Measurements from ENCODE around the gene MAP1LC3B2.
"Not testable (repeated sequence)": the region's sequence is repeated elsewhere in the genome, so short reads cannot be mapped to it uniquely, and the experiment has no call there.

MAP1LC3B2 gene

DNA sequence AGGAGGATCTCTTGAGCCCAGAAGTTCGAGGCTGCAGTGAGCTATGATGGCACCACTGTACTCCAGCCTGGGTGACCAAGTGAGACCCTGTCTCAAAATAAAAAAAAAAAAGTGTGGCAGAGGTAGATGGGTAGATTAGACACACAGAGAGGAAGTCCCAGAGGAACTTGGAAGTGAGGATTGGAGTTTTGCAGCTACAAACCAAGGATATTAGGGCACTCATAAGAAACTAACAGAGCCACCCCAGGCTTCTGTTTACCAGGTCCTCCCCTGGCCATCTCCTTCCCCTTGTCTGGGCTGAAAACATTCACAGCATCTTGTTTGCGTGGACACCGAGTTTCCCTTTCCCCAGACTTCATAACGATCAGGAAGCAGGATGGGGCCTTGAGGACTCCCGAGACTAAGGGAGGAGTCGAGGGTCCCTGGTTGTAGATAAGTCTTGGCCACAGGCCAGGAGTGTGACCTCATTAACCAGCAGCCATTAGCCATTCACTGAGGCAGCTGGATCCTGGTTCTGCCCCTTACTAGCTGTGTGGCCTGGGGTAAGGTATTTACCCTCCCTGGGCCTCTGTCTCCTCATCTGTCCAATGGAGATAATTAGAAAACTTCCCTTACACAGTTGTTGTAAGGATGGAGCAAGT is 2.1 kb downstream of the MAP1LC3B2 start:
- no peak for DNase-seq (ENCODE audit: low read depth)

DNA sequence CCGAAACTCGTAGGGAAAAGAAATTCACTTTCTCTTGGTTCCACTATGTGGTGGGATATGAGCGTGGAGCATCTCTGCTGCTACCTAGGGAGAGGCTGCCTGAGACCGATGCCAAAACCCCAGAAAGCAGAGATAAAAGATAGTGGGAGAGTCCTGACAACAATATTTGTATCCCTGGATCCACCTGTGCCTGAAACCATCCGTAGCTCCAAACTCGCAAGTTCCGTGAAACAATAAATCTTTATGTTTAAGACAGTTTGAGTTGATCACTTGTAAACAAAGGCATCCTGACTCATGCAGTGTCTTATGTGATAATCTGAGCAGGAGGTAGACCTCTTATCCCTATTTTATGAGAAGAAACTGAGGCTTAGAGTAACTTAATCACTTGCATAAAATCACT is 2.9 kb downstream of the MAP1LC3B2 start:
- no peak for DNase-seq (ENCODE audit: low read depth)

GRCh38 chr12:116563262-116563661 is 4.1 kb downstream of the MAP1LC3B2 start:
- DNase-seq (ENCODE audit: low read depth), result no peak

- DNase-seq (ENCODE audit: low read depth), result no peak
Observed at GRCh38 chr12:116564080-116564479, 4.9 kb downstream of the MAP1LC3B2 start.

- DNase-seq (ENCODE audit: low read depth), result not testable (repeated sequence)
Observed at GRCh38 chr12:116565221-116565620, 6.0 kb downstream of the MAP1LC3B2 start.

DNA sequence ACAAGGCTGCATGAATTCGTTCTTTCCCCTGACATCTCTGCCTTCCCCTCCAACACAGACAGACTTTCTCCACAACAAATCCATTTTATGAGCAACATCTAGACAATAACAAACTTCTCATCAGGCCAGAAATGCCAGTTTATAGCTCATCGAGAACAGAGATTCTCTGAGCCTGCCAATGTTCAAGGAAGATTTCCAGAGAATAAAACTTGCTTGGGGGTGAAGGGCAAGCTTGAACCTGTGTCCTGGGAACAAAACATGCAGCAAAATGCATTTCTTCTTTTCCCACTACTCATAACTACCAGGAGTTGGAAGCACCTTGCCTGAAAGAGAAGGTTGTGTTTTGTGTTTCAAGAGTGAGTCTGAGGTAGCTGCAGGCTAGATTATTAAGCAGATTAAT is 6.8 kb downstream of the MAP1LC3B2 start:
- DNase-seq (ENCODE audit: low read depth), result no peak

DNA sequence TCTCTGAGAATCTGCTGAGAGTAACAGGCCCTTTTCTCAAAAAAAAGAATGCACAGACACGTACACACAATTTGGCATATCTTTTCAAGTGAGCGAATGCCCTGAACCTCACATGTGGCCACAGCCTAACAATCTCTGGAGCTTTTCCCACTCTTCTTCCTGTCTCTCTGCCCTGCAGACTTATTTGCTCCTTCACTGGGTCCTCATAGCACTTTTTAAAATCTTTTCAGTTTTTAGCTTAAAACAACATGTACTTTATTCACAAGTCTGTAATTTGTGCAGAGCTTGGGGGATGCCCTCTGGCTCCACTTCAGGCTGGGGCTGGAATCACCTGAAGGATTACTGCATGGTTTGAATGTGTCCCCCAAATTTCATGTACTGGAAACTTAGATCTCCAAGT is 9.0 kb downstream of the MAP1LC3B2 start:
- no peak for DNase-seq (ENCODE audit: low read depth)

GRCh38 chr12:116571089-116571488 is 11.9 kb downstream of the MAP1LC3B2 start:
- no peak for DNase-seq (ENCODE audit: low read depth)

DNA sequence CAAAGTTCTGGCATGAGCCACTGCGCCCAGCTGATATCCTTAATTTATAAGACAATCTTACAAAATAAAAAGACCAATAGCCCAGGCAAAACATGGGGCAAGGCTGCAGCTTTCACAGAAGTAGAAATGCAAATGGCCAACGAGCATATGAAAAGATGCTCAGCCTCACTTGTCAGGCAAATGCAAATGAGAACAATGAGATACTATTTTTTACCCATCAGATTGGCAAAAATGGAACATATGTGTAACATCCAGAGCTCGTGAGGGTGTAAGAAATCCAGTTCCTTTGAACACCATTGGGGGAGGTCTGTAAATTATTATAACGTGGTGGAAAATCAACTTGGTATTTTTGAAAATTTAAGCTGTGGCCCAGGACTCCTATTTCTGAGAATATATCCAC is 14.6 kb downstream of the MAP1LC3B2 start:
- DNase-seq (ENCODE audit: low read depth), result no peak

- not testable (repeated sequence) for DNase-seq (ENCODE audit: low read depth)
Observed at GRCh38 chr12:116575754-116576153, 16.6 kb downstream of the MAP1LC3B2 start.

- no peak for DNase-seq (ENCODE audit: low read depth)
Observed at GRCh38 chr12:116577154-116577561, 18.0 kb downstream of the MAP1LC3B2 start.

DNA sequence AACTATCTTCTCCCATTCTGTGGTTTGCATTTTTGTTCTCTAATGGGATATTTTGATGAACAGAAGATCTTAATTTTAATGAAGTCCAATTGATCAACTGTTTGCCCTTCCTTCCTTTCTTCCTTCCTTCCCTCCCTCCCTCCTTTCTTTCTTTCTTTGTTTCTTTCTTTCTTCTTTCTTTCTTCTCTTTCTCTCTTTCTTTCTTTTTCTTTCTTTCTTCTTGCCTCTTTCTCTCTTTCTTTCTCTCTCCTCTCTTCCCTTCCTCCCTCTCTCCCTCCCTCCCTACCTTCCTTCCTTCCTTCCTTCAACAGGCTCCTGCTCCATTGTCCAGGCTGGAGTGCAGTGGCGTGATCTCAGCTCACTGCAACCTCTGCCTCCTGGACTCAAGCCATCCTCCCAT is 18.9 kb downstream of the MAP1LC3B2 start:
- no peak for DNase-seq (ENCODE audit: low read depth)

- DNase-seq (ENCODE audit: low read depth), result peak; percentile 93
Observed at GRCh38 chr12:116582610-116583009, 23.4 kb downstream of the MAP1LC3B2 start.

- no peak for DNase-seq (ENCODE audit: low read depth)
Observed at GRCh38 chr12:116583129-116583694, 24.0 kb downstream of the MAP1LC3B2 start.

- no peak for DNase-seq (ENCODE audit: low read depth)
Observed at GRCh38 chr12:116587270-116587669, 28.1 kb downstream of the MAP1LC3B2 start.

- no peak for DNase-seq (ENCODE audit: low read depth)
Observed at GRCh38 chr12:116588390-116589028, 29.3 kb downstream of the MAP1LC3B2 start.

- no peak for DNase-seq (ENCODE audit: low read depth)
Observed at GRCh38 chr12:116589581-116589980, 30.4 kb downstream of the MAP1LC3B2 start.

DNA sequence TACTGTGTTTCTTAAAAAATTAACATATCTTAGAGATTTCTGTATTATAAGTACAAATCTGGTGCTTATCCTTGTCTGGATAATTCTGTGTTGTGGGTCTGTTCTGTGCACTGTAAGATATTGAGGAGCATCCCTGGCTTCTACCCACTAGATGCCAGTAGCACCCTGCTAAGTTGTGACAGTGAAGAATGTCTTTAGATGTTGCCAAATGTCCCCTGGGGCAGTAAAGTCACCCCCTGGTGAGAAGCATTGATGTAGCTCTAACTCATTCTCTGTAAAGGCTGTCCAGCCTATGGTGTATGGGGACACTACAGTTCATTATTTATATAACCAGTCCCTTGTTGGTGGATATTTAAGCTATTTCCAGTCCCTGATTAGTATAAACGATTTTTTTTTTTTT is 31.4 kb downstream of the MAP1LC3B2 start:
- no peak for DNase-seq (ENCODE audit: low read depth)

DNA sequence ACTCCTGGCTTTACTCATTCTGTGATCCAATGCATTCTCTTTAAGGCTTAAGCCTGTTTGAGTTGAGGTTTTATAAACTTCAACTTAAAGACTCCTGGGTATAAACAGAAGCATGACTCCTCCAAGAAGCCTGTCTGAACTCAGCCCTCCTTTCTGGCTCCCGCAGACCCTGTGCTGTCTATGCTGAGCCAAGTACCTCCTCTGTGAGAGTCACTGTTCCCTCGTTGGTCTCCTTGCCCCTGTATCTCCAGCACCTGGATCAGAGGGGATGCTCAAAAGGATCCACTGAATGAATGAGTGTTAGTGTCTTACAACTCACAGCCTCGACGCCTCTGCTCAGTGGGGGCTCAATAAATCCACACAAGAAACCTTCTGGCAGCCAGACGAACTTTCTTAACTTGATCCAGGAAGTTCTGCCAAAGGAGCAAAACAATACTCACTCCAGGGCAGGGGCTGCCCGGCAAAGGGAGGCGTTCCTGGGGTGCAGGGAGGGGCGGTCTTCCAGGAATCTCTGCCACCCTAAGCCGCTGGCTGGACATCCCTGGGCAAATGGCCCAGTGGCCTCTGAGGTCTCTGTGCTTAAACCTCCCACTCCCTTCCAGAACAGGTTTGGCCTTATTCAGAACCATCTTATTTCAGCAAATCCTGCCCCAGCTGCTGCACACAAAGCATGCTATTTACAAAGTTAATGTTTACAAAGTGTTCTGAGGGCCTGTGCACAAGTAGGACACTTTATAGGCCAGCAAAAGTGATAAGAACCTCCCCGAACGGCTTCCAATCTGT is 32.9 kb downstream of the MAP1LC3B2 start:
- peak; percentile 78 for DNase-seq (ENCODE audit: low read depth)

DNA sequence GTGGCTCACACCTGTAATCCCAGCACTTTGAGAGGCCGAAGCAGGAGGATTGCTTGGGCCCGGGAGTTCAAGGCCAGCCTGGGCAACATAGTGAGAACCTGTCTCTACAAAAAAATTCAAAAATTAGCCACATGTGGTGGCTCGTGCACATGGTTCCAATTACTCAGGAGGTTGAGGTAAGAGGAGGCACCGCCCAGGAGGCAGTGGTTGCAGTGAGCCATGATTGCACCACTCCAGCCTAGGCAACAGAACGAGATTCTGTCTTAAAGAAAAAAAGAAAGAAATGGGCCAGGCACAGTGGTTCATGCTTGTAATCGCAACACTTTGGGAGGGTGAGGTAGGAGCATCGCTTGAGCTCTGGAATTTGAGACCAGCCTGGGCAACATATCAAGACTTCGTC is 33.5 kb downstream of the MAP1LC3B2 start:
- DNase-seq (ENCODE audit: low read depth), result no peak

DNA sequence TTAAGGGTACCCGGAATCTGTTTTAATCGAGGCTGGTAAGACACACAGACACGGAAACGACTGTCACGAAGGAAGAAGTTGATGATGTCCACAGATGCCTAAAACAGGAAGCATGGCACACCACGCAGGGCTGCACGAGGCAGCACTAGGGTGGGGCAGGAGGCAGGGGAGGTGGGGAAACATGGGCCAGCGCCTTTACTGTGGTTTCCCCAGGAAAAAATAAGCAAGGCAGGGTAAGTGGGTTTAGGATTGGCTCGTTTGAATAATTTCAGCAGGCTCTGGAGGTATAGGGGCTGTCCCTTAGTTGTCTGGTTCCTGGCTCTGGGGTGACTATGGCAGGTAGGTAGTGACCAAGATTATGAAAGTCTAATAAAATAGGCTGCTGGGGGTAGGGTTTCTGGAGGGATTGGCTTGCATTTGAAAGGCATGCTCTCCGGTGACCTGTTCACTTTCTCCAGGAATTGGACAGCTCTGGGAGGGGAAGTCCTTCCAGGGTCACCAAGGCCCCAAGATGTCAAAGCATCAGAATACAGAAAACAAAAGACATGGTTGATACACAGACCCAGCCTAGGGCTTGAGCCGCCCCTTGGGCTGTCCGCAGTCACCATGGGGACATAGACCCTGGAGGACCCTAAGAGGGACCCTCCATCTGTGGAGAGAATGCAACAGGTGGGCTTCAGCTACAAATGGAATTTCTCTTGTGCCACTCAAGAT is 35.3 kb downstream of the MAP1LC3B2 start:
- DNase-seq (ENCODE audit: low read depth), result no peak

GRCh38 chr12:116595186-116595585 is 36.0 kb downstream of the MAP1LC3B2 start:
- no peak for DNase-seq (ENCODE audit: low read depth)

Measured in amniotic epithelial cell (primary cell).